Osteoblast (primary cell): ENCODE data around the gene ABCB4. TPM values are rescaled to one million over a fixed set of nuclear protein-coding genes. Genes with fewer than 3 reads are reported as not detected.

Experiments used
- DNase-seq: peaks from one replicate; pipeline ENCODE4 v3.0.0; 2011; ENCODE audit warnings: low spot score, mixed read lengths; ENCODE audit not compliant: insufficient read length; ENCODE audit errors: missing footprints
- H2AFZ ChIP-seq: 2 replicates; pipeline ENCODE4 v1.6.0; 2011; ENCODE audit warnings: mild to moderate bottlenecking, low read length
- H3K27ac ChIP-seq: 2 replicates; pipeline ENCODE4 v1.5.1; 2011; ENCODE audit warnings: mild to moderate bottlenecking, low read depth, low read length, moderate library complexity
- H3K27me3 ChIP-seq: 2 replicates; pipeline ENCODE4 v1.6.0; 2012; ENCODE audit warnings: mild to moderate bottlenecking, control low read depth, inconsistent platforms, low read length, moderate library complexity; ENCODE audit not compliant: insufficient read depth
- H3K36me3 ChIP-seq: 2 replicates; pipeline ENCODE4 v1.5.1; 2011; ENCODE audit warnings: mild to moderate bottlenecking, low read length, control low read depth, moderate library complexity; ENCODE audit not compliant: insufficient read depth
- H3K4me1 ChIP-seq: 2 replicates; pipeline ENCODE4 v1.5.1; 2011; ENCODE audit warnings: mild to moderate bottlenecking, low read length, control low read depth, moderate library complexity; ENCODE audit not compliant: insufficient read depth
- H3K4me2 ChIP-seq: 2 replicates; pipeline ENCODE4 v1.6.0; 2011; ENCODE audit warnings: mild to moderate bottlenecking, low read length; ENCODE audit not compliant: insufficient read depth
- H3K4me3 ChIP-seq: fragments of 200-600 bp; sonication (generic); 3 replicates; pipeline ENCODE4 v1.5.1; 2012; ENCODE audit warnings: mild to moderate bottlenecking, low read length, inconsistent platforms; ENCODE audit not compliant: insufficient read depth
- H3K79me2 ChIP-seq: 2 replicates; pipeline ENCODE4 v1.6.0; 2012; ENCODE audit warnings: mild to moderate bottlenecking, low read length, control low read depth, inconsistent platforms; ENCODE audit not compliant: insufficient read depth
- H3K9me3 ChIP-seq: 2 replicates; pipeline ENCODE4 v1.5.1; 2011; ENCODE audit warnings: low read depth, low read length, control low read depth
- H4K20me1 ChIP-seq: 2 replicates; pipeline ENCODE4 v1.6.0; 2012; ENCODE audit warnings: mild to moderate bottlenecking, low read length, control low read depth; ENCODE audit not compliant: insufficient read depth
- CTCF ChIP-seq: IDR thresholded peaks from 2 replicates; pipeline ENCODE4 v1.5.1; 2011; ENCODE audit warnings: mild to moderate bottlenecking, low read depth, low read length, moderate library complexity; ENCODE audit errors: extremely low read depth
- total RNA-seq: library from RNA; depleted of rRNA; stranded (reverse); fragments of >200 nt; gene quantifications from 2 replicates; pipeline ENCODE4 v1.2.3, GENCODE V29; 2012

Gene ABCB4
- total RNA-seq, 1 donor: 0.36 TPM

GRCh38 chr7:87411186-87411585 lies 64.3 kb downstream of the ABCB4 start:
- no peak for DNase-seq
- no peaks in the 10 kb centered on the region for H3K79me2 ChIP-seq
- H3K36me3 ChIP-seq: no peaks in the 10 kb centered on the region
- H3K4me2 ChIP-seq: no peak overlapping the region
- no peaks in the 10 kb centered on the region for H3K9me3 ChIP-seq
- TF ChIP-seq CTCF: no peak
- no peak overlapping the region for H3K27ac ChIP-seq
- H2AFZ ChIP-seq: peak overlapping the region; percentile 34
- H4K20me1 ChIP-seq: no peaks in the 10 kb centered on the region
- H3K4me1 ChIP-seq: peaks cover 14% of the 10 kb centered on the region
- H3K4me3 ChIP-seq: no peak overlapping the region
- H3K27me3 ChIP-seq: no peaks in the 10 kb centered on the region

GRCh38 chr7:87404674-87405073 lies 70.8 kb downstream of the ABCB4 start:
- Histone ChIP-seq H3K9me3 (no peaks in the 10 kb centered on the region), H3K79me2 (no peaks in the 10 kb centered on the region), H3K36me3 (no peaks in the 10 kb centered on the region), H4K20me1 (no peaks in the 10 kb centered on the region), H3K4me1 (no peaks in the 10 kb centered on the region), H3K4me2 (no peak overlapping the region), H2AFZ (no peak overlapping the region), H3K27ac (no peak overlapping the region), H3K27me3 (no peaks in the 10 kb centered on the region), H3K4me3 (no peak overlapping the region)
- no peak for TF ChIP-seq CTCF
- no peak for DNase-seq

- no peak for TF ChIP-seq CTCF
- no peak overlapping the region for H3K27ac ChIP-seq
These were observed 77.0 kb downstream of the ABCB4 start for GRCh38 chr7:87398446-87398845.

GRCh38 chr7:87395442-87396020 lies 79.9 kb downstream of the ABCB4 start:
- H3K27ac ChIP-seq: no peak overlapping the region
- H3K36me3 ChIP-seq: no peaks in the 10 kb centered on the region

More at GRCh38 chr7:87398446-87398845, 77.0 kb downstream of the ABCB4 start:
- H3K4me1 ChIP-seq: peaks cover 8% of the 10 kb centered on the region
- H3K4me3 ChIP-seq: no peak overlapping the region
- H3K9me3 ChIP-seq: no peaks in the 10 kb centered on the region
- H3K4me2 ChIP-seq: no peak overlapping the region
- DNase-seq: no peak
- H3K79me2 ChIP-seq: no peaks in the 10 kb centered on the region
- H3K27me3 ChIP-seq: no peaks in the 10 kb centered on the region
- no peaks in the 10 kb centered on the region for H4K20me1 ChIP-seq
- no peaks in the 10 kb centered on the region for H3K36me3 ChIP-seq
- no peak overlapping the region for H2AFZ ChIP-seq

More at GRCh38 chr7:87395442-87396020, 79.9 kb downstream of the ABCB4 start:
- no peak for DNase-seq
- H3K4me1 ChIP-seq: peaks cover 8% of the 10 kb centered on the region
- no peak for TF ChIP-seq CTCF
- H4K20me1 ChIP-seq: no peaks in the 10 kb centered on the region
- no peak overlapping the region for H3K4me3 ChIP-seq
- H3K79me2 ChIP-seq: no peaks in the 10 kb centered on the region
- no peak overlapping the region for H2AFZ ChIP-seq
- no peaks in the 10 kb centered on the region for H3K27me3 ChIP-seq
- H3K4me2 ChIP-seq: no peak overlapping the region
- no peaks in the 10 kb centered on the region for H3K9me3 ChIP-seq
